MM.1S (cell line): ENCODE measurements around the gene NPTX1.

Source experiments
- DNase-seq: peaks from one replicate; pipeline ENCODE4 v3.0.0-alpha.2; 2015
- H2AFZ ChIP-seq: fragments of 300-600 bp; sonication (generic); 2 replicates; pipeline ENCODE4 v1.6.0; 2016; ENCODE audit warnings: antibody characterized with exemption, low read length
- H3F3A ChIP-seq: fragments of 300-600 bp; sonication (generic); 2 replicates; pipeline ENCODE4 v1.6.1; 2016; ENCODE audit warnings: mild to moderate bottlenecking, antibody characterized with exemption, low read length, moderate library complexity, mixed read lengths; ENCODE audit not compliant: insufficient read depth
- H3K27ac ChIP-seq: fragments of 300-600 bp; sonication (generic); 2 replicates; pipeline ENCODE4 v1.5.1; 2016; ENCODE audit warnings: mild to moderate bottlenecking, low read length
- H3K27me3 ChIP-seq: fragments of 300-600 bp; sonication (generic); replicated peaks from 2 replicates; pipeline ENCODE4 v1.6.0; 2016; ENCODE audit warnings: low read length; ENCODE audit not compliant: insufficient read depth
- H3K36me3 ChIP-seq: fragments of 300-600 bp; sonication (generic); replicated peaks from 2 replicates; pipeline ENCODE4 v1.6.1; 2016; ENCODE audit warnings: mild to moderate bottlenecking, low read length, mixed read lengths; ENCODE audit not compliant: insufficient read depth
- H3K4me1 ChIP-seq: fragments of 300-600 bp; sonication (generic); 2 replicates; pipeline ENCODE4 v1.6.1; 2016; ENCODE audit warnings: low read length, mixed read lengths
- H3K4me2 ChIP-seq: fragments of 300-600 bp; sonication (generic); 2 replicates; pipeline ENCODE4 v1.6.0; 2016; ENCODE audit warnings: low read depth, low read length
- H3K4me3 ChIP-seq: fragments of 300-600 bp; sonication (generic); 2 replicates; pipeline ENCODE4 v1.5.1; 2016; ENCODE audit warnings: low read length, mixed read lengths
- H3K79me2 ChIP-seq: fragments of 300-600 bp; sonication (generic); 2 replicates; pipeline ENCODE4 v1.6.1; 2016; ENCODE audit warnings: mixed run types, low read length, mixed read lengths
- H3K9ac ChIP-seq: fragments of 300-600 bp; sonication (generic); 2 replicates; pipeline ENCODE4 v1.6.1; 2016; ENCODE audit warnings: low read length, mixed read lengths
- H3K9me2 ChIP-seq: fragments of 300-600 bp; sonication (generic); replicated peaks from 2 replicates; pipeline ENCODE4 v1.6.1; 2016; ENCODE audit warnings: mild to moderate bottlenecking, low read length, mixed read lengths; ENCODE audit not compliant: insufficient read depth
- H3K9me3 ChIP-seq: fragments of 300-600 bp; sonication (generic); replicated peaks from 2 replicates; pipeline ENCODE4 v1.6.1; 2016; ENCODE audit warnings: mild to moderate bottlenecking, low read length, mixed read lengths; ENCODE audit not compliant: insufficient read depth
- H4K20me1 ChIP-seq: fragments of 300-600 bp; sonication (generic); 2 replicates; pipeline ENCODE4 v1.6.1; 2016; ENCODE audit warnings: mild to moderate bottlenecking, low read length, moderate library complexity, mixed read lengths; ENCODE audit not compliant: insufficient read depth
- EZH2 ChIP-seq: fragments of 300-600 bp; sonication (generic); optimal IDR thresholded peaks from 2 replicates; pipeline ENCODE3; 2017; ENCODE audit warnings: low read depth, mild to moderate bottlenecking, antibody characterized with exemption, low read length, mixed read lengths
- EZH2phosphoT487 ChIP-seq: fragments of 300-600 bp; sonication (generic); IDR thresholded peaks from 2 replicates; pipeline ENCODE4 v1.6.1; 2018; ENCODE audit warnings: antibody characterized with exemption, low read length
- TF ChIP-seq, protein P1 (sequence below): fragments of 300-600 bp; sonication (generic); IDR thresholded peaks from 2 replicates; pipeline ENCODE4 v1.5.1; 2016; ENCODE audit warnings: antibody characterized with exemption, low read length, mixed read lengths

NPTX1 gene

DNA sequence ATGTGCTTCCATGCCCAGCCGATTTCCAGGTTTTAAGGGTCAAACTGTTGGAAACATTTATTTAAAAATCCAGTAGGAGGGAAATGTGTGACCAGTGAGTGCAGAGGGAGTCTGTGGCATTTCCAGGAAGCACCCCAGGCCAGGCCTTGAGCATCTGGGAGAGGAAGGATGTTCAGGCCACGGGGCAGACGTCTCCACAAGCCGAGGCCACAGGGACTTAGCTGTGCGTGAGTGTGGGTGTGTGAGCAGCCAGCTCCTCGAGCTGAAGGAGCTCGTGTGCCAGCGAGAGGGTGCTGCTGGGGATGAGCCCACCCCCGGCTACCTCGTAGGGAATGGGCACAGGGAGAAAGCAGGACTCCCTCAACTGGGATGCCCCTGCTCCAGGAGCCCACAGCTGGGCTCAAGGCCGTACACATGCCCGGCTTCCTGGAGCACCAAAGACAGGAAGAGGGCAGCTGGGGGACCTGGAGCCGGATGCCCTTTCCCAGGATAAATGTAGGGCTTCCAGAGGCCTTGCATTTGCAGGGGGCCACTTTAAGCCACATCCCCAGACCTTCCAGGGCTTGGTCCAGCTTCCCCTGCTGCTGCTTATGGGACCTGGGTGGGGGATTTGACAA lies 12.5 kb downstream of the NPTX1 start:
- Histone ChIP-seq H2AFZ (no peak overlapping the region), H3K27ac (no peak overlapping the region), H3K9ac (no peak overlapping the region), H3K9me2 (no peaks in the 10 kb centered on the region), H3F3A (no peaks in the 10 kb centered on the region), H3K36me3 (no peaks in the 10 kb centered on the region), H3K27me3 (peaks cover 96% of the 10 kb centered on the region), H3K9me3 (no peaks in the 10 kb centered on the region), H3K4me1 (no peaks in the 10 kb centered on the region), H3K79me2 (no peaks in the 10 kb centered on the region), H4K20me1 (no peaks in the 10 kb centered on the region), H3K4me3 (no peak overlapping the region), H3K4me2 (no peak overlapping the region)
- TF ChIP-seq EZH2phosphoT487 (no peak), EZH2 (no peak)
- TF ChIP-seq, protein P1, sequence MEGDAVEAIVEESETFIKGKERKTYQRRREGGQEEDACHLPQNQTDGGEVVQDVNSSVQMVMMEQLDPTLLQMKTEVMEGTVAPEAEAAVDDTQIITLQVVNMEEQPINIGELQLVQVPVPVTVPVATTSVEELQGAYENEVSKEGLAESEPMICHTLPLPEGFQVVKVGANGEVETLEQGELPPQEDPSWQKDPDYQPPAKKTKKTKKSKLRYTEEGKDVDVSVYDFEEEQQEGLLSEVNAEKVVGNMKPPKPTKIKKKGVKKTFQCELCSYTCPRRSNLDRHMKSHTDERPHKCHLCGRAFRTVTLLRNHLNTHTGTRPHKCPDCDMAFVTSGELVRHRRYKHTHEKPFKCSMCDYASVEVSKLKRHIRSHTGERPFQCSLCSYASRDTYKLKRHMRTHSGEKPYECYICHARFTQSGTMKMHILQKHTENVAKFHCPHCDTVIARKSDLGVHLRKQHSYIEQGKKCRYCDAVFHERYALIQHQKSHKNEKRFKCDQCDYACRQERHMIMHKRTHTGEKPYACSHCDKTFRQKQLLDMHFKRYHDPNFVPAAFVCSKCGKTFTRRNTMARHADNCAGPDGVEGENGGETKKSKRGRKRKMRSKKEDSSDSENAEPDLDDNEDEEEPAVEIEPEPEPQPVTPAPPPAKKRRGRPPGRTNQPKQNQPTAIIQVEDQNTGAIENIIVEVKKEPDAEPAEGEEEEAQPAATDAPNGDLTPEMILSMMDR: no peak
- no peak for DNase-seq

DNA sequence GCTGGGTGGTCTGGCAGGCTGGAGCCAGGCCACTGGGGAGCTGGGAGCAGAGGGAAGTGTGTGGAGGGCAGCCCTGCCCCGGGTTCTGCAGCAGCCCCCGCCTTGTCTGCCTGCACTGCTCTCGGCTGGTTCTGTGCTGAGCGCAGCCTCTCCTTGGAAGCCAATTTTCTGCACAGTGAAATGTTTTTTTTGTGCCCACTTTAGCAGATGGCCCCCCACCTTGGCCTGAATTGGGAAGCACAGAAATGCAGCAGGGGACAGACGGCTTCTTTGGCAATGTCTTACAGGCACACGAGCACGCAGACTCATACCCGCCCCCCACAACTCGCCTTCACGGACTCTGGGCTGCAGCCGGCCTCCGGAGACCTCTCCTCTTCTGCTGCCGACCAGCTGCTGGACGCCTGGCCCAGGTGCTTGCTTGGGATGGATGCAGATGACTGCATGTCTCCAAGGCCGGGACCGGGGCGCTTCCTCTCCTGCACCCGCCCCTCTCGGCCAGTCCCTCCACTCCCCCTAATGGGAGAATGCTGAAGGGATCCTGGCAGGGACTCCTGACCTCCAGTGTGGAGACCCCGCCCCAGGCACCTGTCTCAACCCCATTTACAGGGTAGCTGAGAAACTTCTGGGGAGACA lies 14.8 kb downstream of the NPTX1 start:
- Histone ChIP-seq H3K9me3 (no peaks in the 10 kb centered on the region), H3K27ac (no peak overlapping the region), H3K9me2 (no peaks in the 10 kb centered on the region), H3K9ac (no peak overlapping the region), H2AFZ (no peak overlapping the region), H3K4me2 (no peak overlapping the region), H3K79me2 (no peaks in the 10 kb centered on the region), H3F3A (no peaks in the 10 kb centered on the region), H3K36me3 (no peaks in the 10 kb centered on the region), H4K20me1 (no peaks in the 10 kb centered on the region), H3K27me3 (peaks cover 96% of the 10 kb centered on the region), H3K4me1 (peaks cover 11% of the 10 kb centered on the region), H3K4me3 (no peak overlapping the region)
- TF ChIP-seq EZH2phosphoT487: no peak
- TF ChIP-seq, protein P1: no peak
- no peak for TF ChIP-seq EZH2
- no peak for DNase-seq

DNA sequence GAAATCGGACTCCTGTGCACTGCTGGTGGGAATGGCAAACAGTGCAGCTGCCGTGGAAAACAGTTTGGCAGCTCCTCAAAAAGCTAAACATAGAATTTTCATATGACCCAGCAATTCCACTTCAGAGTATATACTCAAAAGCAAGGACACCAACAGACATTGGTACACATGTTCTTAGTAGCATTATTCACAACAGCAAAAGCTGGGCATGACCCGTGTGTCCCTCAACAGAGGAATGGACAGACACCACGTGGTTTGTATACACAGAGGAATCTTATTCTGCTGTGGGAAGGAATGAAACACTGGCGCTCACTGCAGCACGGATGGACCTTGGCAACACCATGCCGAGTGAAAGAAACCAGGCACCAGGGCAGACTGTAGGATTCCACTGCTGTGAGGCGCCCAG lies 16.0 kb downstream of the NPTX1 start:
- peaks cover 11% of the 10 kb centered on the region for H3K4me1 ChIP-seq
- no peak for DNase-seq
- TF ChIP-seq EZH2phosphoT487: no peak
- H3K4me2 ChIP-seq: no peak overlapping the region
- no peak overlapping the region for H3K4me3 ChIP-seq
- no peak overlapping the region for H3K27ac ChIP-seq
- H3K9me2 ChIP-seq: no peaks in the 10 kb centered on the region
- peaks cover 5% of the 10 kb centered on the region; the same call in 1 of the 2 replicates for H3F3A ChIP-seq
- H3K36me3 ChIP-seq: no peaks in the 10 kb centered on the region
- H2AFZ ChIP-seq: no peak overlapping the region
- H4K20me1 ChIP-seq: no peaks in the 10 kb centered on the region
- H3K9me3 ChIP-seq: no peaks in the 10 kb centered on the region
- peaks cover 94% of the 10 kb centered on the region for H3K27me3 ChIP-seq
- H3K9ac ChIP-seq: no peak overlapping the region
- no peaks in the 10 kb centered on the region for H3K79me2 ChIP-seq

DNA sequence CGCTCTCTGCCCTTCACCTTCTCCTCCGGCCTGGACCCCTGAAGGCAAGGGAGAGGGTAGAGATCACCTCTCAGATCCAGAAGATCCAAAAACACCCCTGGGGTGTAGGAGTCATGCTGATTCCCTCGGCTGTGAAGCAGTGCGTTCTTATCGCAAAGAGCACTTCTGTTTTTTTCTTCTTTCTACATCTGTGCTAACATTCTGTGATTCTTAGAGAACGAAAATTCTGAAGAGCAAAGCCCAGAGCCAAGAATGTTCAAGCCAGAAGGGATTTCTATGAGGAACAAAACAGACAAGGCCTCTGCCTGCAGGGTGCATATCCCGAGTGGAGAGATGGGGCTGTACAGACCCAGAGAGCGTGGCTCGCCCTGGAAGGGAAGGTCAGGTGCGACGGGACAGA lies 17.2 kb downstream of the NPTX1 start:
- no peak overlapping the region for H2AFZ ChIP-seq
- H3F3A ChIP-seq: peaks cover 9% of the 10 kb centered on the region; the same call in 1 of the 2 replicates
- H3K79me2 ChIP-seq: no peaks in the 10 kb centered on the region
- TF ChIP-seq EZH2: no peak
- TF ChIP-seq, protein P1: no peak
- TF ChIP-seq EZH2phosphoT487: no peak
- H3K9me3 ChIP-seq: no peaks in the 10 kb centered on the region
- no peak overlapping the region for H3K9ac ChIP-seq
- H3K4me1 ChIP-seq: peaks cover 11% of the 10 kb centered on the region
- H3K4me2 ChIP-seq: no peak overlapping the region
- no peak overlapping the region for H3K27ac ChIP-seq
- H3K36me3 ChIP-seq: no peaks in the 10 kb centered on the region
- H4K20me1 ChIP-seq: no peaks in the 10 kb centered on the region
- H3K4me3 ChIP-seq: no peak overlapping the region
- H3K9me2 ChIP-seq: no peaks in the 10 kb centered on the region
- DNase-seq: no peak
- peaks cover 82% of the 10 kb centered on the region for H3K27me3 ChIP-seq
